Body of pancreas (tissue), 4 donors: ENCODE measurements around the gene SETD9. TPM values are rescaled to one million over a fixed set of nuclear protein-coding genes. Genes with fewer than 3 reads are reported as not detected.

Experiments used
- ATAC-seq: fragments of 150-250 bp; one replicate; pipeline ENCODE4 v1.9.1; 2016
- DNase-seq, 4 donors: peaks; one replicate each; pipeline ENCODE4 v3.0.0-alpha.2; 2019
- H3K27ac ChIP-seq, 4 donors: fragments of 200-600 bp; sonication (generic); 1 replicate in 3 of 4; 2 replicates in 1 of 4; pipeline versions ENCODE4 v1.5.1 to v1.6.1; 2016 to 2019; ENCODE audit warnings: mild to moderate bottlenecking in 1 of 4, mixed read lengths in 1 of 4, moderate library complexity in 1 of 4
- H3K27me3 ChIP-seq, 2 donors: fragments of 200-600 bp; sonication (generic); one replicate each; pipeline ENCODE4 v1.6.0; 2016; ENCODE audit warnings: mild to moderate bottlenecking in 1 of 2
- H3K36me3 ChIP-seq, 2 donors: fragments of 200-600 bp; sonication (generic); replicated peaks in 1 of 2; 2 replicates each; pipeline ENCODE4 v1.5.1; 2016; ENCODE audit warnings: low read depth in 2 of 2; ENCODE audit not compliant: insufficient read depth in 1 of 2
- H3K4me1 ChIP-seq: fragments of 200-600 bp; sonication (generic); one replicate; pipeline ENCODE4 v1.6.0; 2016
- H3K4me3 ChIP-seq, 2 donors: fragments of 200-600 bp; sonication (generic); 1 replicate in 1 of 2; 2 replicates in 1 of 2; pipeline ENCODE4 v1.5.1; 2016 to 2019
- H3K9me3 ChIP-seq, 3 donors: fragments of 200-600 bp; sonication (generic); 1 replicate in 2 of 3; 2 replicates in 1 of 3; pipeline ENCODE4 v1.5.1; 2016
- POLR2A ChIP-seq, 3 donors: fragments of 450-650 bp; IDR thresholded peaks; one replicate each; pipeline ENCODE4 v1.6.1; 2016; ENCODE audit warnings: antibody characterized with exemption in 3 of 3, mild to moderate bottlenecking in 2 of 3
- WGBS, 2 donors: methylation state at CpG; one replicate each; pipeline ENCODE4 v1.1.5; 2017; 5-methylcytosine and 5-hydroxymethylcytosine counted together
- intact Hi-C: fragments of 100-400 bp; cut with DNase I; formaldehyde crosslinking; loops from one replicate; pipeline ENCODE4 v1.15.1; 2023
- total RNA-seq, 2 donors: library from RNA; depleted of rRNA; stranded (reverse); fragments of >200 nt; gene quantifications; one replicate each; pipeline ENCODE4 v1.1.0, GENCODE V29; 2016
- TF ChIP-seq, protein P1 (sequence below), 7 experiments: fragments of 450-650 bp in 4 of 7; fragments of 200-600 bp in 3 of 7; sonication (generic) in 3 of 7; IDR thresholded peaks; one replicate each; pipeline ENCODE4 v1.5.1; 2016 to 2019; ENCODE audit warnings: antibody characterized with exemption in 7 of 7

The SETD9 gene
- total RNA-seq, 2 donors from 2014 or later = 4.6 to 10.1 TPM

- 55 to 60% methylated on average over 1 of the region's 1 CpG for WGBS, 2 donors
- Histone ChIP-seq H3K27me3 (no peaks in the 10 kb centered on the region), H3K9me3 (no peaks in the 10 kb centered on the region), H3K36me3 (peaks cover 7 to 12% of the 10 kb centered on the region in 2 donors), H3K27ac (no peak overlapping the region), H3K4me3 (no peak overlapping the region), H3K4me1 (no peaks in the 10 kb centered on the region)
- intact Hi-C loops = no loop called here
- ATAC-seq (no peak), DNase-seq (no peak)
- TF ChIP-seq, protein P1, sequence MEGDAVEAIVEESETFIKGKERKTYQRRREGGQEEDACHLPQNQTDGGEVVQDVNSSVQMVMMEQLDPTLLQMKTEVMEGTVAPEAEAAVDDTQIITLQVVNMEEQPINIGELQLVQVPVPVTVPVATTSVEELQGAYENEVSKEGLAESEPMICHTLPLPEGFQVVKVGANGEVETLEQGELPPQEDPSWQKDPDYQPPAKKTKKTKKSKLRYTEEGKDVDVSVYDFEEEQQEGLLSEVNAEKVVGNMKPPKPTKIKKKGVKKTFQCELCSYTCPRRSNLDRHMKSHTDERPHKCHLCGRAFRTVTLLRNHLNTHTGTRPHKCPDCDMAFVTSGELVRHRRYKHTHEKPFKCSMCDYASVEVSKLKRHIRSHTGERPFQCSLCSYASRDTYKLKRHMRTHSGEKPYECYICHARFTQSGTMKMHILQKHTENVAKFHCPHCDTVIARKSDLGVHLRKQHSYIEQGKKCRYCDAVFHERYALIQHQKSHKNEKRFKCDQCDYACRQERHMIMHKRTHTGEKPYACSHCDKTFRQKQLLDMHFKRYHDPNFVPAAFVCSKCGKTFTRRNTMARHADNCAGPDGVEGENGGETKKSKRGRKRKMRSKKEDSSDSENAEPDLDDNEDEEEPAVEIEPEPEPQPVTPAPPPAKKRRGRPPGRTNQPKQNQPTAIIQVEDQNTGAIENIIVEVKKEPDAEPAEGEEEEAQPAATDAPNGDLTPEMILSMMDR (IDR thresholded peaks at IDR 0.05) = no peak
- TF ChIP-seq POLR2A (IDR thresholded peaks at IDR 0.05) = no peak
Observed at GRCh38 chr5:56919942-56920662, 10.7 kb downstream of the SETD9 start.

GRCh38 chr5:56922922-56923321 is 13.5 kb downstream of the SETD9 start:
- H3K27ac ChIP-seq = no peak overlapping the region
- no peaks in the 10 kb centered on the region for H3K4me1 ChIP-seq
- TF ChIP-seq POLR2A (IDR thresholded peaks at IDR 0.05) = no peak
- TF ChIP-seq, protein P1 (IDR thresholded peaks at IDR 0.05) = no peak
- peaks cover 11 to 17% of the 10 kb centered on the region in 2 donors for H3K36me3 ChIP-seq
- no peak for DNase-seq
- H3K27me3 ChIP-seq = no peaks in the 10 kb centered on the region
- WGBS, 2 donors = 94 to 97% methylated on average over 6 of the region's 6 CpGs
- no peak overlapping the region for H3K4me3 ChIP-seq
- no peak for ATAC-seq
- no peaks in the 10 kb centered on the region for H3K9me3 ChIP-seq
- intact Hi-C loops = no loop called here

- ATAC-seq = no peak
- 61 to 63% methylated on average over 1 of the region's 1 CpG for WGBS, 2 donors
- no peak overlapping the region for H3K4me3 ChIP-seq
- no peak overlapping the region for H3K27ac ChIP-seq
- no peaks in the 10 kb centered on the region for H3K27me3 ChIP-seq
- intact Hi-C loops = no loop called here
- no peak for TF ChIP-seq POLR2A (IDR thresholded peaks at IDR 0.05)
- TF ChIP-seq, protein P1 (IDR thresholded peaks at IDR 0.05) = no peak
- no peaks in the 10 kb centered on the region for H3K4me1 ChIP-seq
- H3K9me3 ChIP-seq = no peaks in the 10 kb centered on the region
- no peak for DNase-seq
- peaks cover 0 to 43% of the 10 kb centered on the region in 2 donors for H3K36me3 ChIP-seq
Observed at GRCh38 chr5:56934325-56934724, 24.9 kb downstream of the SETD9 start.

- no peak overlapping the region for H3K4me3 ChIP-seq
- H3K27me3 ChIP-seq = no peaks in the 10 kb centered on the region
- no peak for DNase-seq
- TF ChIP-seq POLR2A (IDR thresholded peaks at IDR 0.05) = no peak
- TF ChIP-seq, protein P1 (IDR thresholded peaks at IDR 0.05) = no peak
- H3K9me3 ChIP-seq = no peaks in the 10 kb centered on the region
- H3K4me1 ChIP-seq = no peaks in the 10 kb centered on the region
- peaks cover 3 to 32% of the 10 kb centered on the region in 2 donors for H3K36me3 ChIP-seq
- no peak for ATAC-seq
- intact Hi-C loops = no loop called here
- WGBS, 2 donors = 78 to 94% methylated on average over 1 of the region's 1 CpG
- no peak overlapping the region for H3K27ac ChIP-seq
Observed at GRCh38 chr5:56938858-56939257, 29.5 kb downstream of the SETD9 start.

- Histone ChIP-seq H3K4me1 (no peaks in the 10 kb centered on the region), H3K36me3 (peaks cover 3 to 18% of the 10 kb centered on the region in 2 donors), H3K27me3 (no peaks in the 10 kb centered on the region), H3K27ac (no peak overlapping the region), H3K9me3 (no peaks in the 10 kb centered on the region), H3K4me3 (no peak overlapping the region)
- ATAC-seq = no peak
- TF ChIP-seq, protein P1 (IDR thresholded peaks at IDR 0.05) = no peak
- TF ChIP-seq POLR2A (IDR thresholded peaks at IDR 0.05) = no peak
- no peak for DNase-seq
- intact Hi-C loops = no loop called here
- 60 to 63% methylated on average over 1 of the region's 1 CpG for WGBS, 2 donors
Observed at GRCh38 chr5:56941981-56942380, 32.6 kb downstream of the SETD9 start.
